HFF-Myc (cell line): ENCODE results near the gene ENOX1.

Experiments
- DNase-seq: peaks from one replicate; pipeline ENCODE4 v3.0.0-alpha.2; 2011; ENCODE audit warnings: low read depth; ENCODE audit errors: extremely low read depth
- H3K4me3 ChIP-seq: replicated peaks from 2 replicates; pipeline ENCODE4 v1.5.1; 2011; ENCODE audit warnings: low read depth, mild to moderate bottlenecking, control low read depth, low read length
- CTCF ChIP-seq: IDR thresholded peaks from 2 replicates; pipeline ENCODE4 v1.5.1; 2012; ENCODE audit warnings: mild to moderate bottlenecking, low read depth, low read length, control low read depth; ENCODE audit errors: missing control alignments

ENOX1 gene

GRCh38 chr13:43473437-43473836, 313.3 kb downstream of the ENOX1 start:
- DNase-seq = no peak
- no peak for TF ChIP-seq CTCF
- no peak overlapping the region for H3K4me3 ChIP-seq

GRCh38 chr13:43472980-43473379, 313.8 kb downstream of the ENOX1 start:
- H3K4me3 ChIP-seq = no peak overlapping the region
- no peak for TF ChIP-seq CTCF
- no peak for DNase-seq

- no peak overlapping the region for H3K4me3 ChIP-seq
- no peak for TF ChIP-seq CTCF
- no peak for DNase-seq
Observed at GRCh38 chr13:43472339-43472738, 314.4 kb downstream of the ENOX1 start.

GRCh38 chr13:43470610-43471009, 316.2 kb downstream of the ENOX1 start:
- no peak overlapping the region for H3K4me3 ChIP-seq
- DNase-seq = peak; percentile 10
- TF ChIP-seq CTCF = no peak

GRCh38 chr13:43469791-43470190, 317.0 kb downstream of the ENOX1 start:
- no peak overlapping the region for H3K4me3 ChIP-seq
- no peak for TF ChIP-seq CTCF
- DNase-seq = no peak

GRCh38 chr13:43464578-43465264, 322.1 kb downstream of the ENOX1 start:
- TF ChIP-seq CTCF = no peak
- no peak overlapping the region for H3K4me3 ChIP-seq
- no peak for DNase-seq
